PC-9 (cell line): ENCODE measurements around the gene IFITM10. TPM values are rescaled to one million over a fixed set of nuclear protein-coding genes. Genes with fewer than 3 reads are reported as not detected.

Experiments
- BruUV-seq: library from RNA; stranded (reverse); fragments of 400-500 nt; replicated peaks from 2 replicates; lab custom pipeline; 2021; lab: Mats Ljungman, UMichigan
- CTCF ChIA-PET: fragments of 300-600 bp; sonication (Branson Sonifier 250); formaldehyde crosslinking; loops from one replicate; lab custom pipeline; 2022; ENCODE audit warnings: antibody characterized with exemption; lab: Charles Lee
- POLR2A ChIA-PET: fragments of 300-600 bp; sonication (Branson Sonifier 250); formaldehyde crosslinking; loops from one replicate; lab custom pipeline; 2022; ENCODE audit warnings: antibody characterized with exemption; ENCODE audit not compliant: unreplicated experiment; lab: Charles Lee
- DNase-seq, 2 experiments: peaks; one replicate each; pipeline versions ENCODE4 v3.0.0 to v3.0.0-alpha.2; 2015 to 2022; ENCODE audit warnings: mixed read lengths in 1 of 2
- H2AFZ ChIP-seq: fragments of 200-600 bp; sonication (generic); 2 replicates; pipeline ENCODE4 v1.8.1; 2017; ENCODE audit warnings: antibody characterized with exemption
- H3F3A ChIP-seq: fragments of 200-600 bp; sonication (generic); 2 replicates; pipeline ENCODE4 v1.8.1; 2017; ENCODE audit warnings: antibody characterized with exemption, mild to moderate bottlenecking, low read depth; ENCODE audit not compliant: insufficient read depth
- H3K27ac ChIP-seq: fragments of 200-600 bp; sonication (generic); 2 replicates; pipeline ENCODE4 v1.6.1; 2016; ENCODE audit warnings: mixed run types
- H3K27me3 ChIP-seq: fragments of 200-600 bp; sonication (generic); 2 replicates; pipeline ENCODE4 v1.6.1; 2016; ENCODE audit warnings: low read depth, mixed run types; ENCODE audit not compliant: insufficient read depth
- H3K36me3 ChIP-seq: fragments of 200-600 bp; sonication (generic); 2 replicates; pipeline ENCODE4 v1.6.1; 2016; ENCODE audit warnings: low read depth, mixed run types
- H3K4me1 ChIP-seq: fragments of 200-600 bp; sonication (generic); replicated peaks from 2 replicates; pipeline ENCODE4 v1.6.1; 2016; ENCODE audit warnings: mixed run types; ENCODE audit not compliant: insufficient read depth
- H3K4me2 ChIP-seq: fragments of 200-600 bp; sonication (generic); 2 replicates; pipeline ENCODE4 v1.6.1; 2017; ENCODE audit warnings: mixed run types
- H3K4me3 ChIP-seq: fragments of 200-600 bp; sonication (generic); 2 replicates; pipeline ENCODE4 v1.6.1; 2016; ENCODE audit warnings: mixed run types
- H3K79me2 ChIP-seq: fragments of 200-600 bp; sonication (generic); 2 replicates; pipeline ENCODE4 v1.6.1; 2017; ENCODE audit warnings: low read depth, mixed run types
- H3K9me2 ChIP-seq: fragments of 200-600 bp; sonication (generic); 2 replicates; pipeline ENCODE4 v1.8.1; 2017; ENCODE audit warnings: mild to moderate bottlenecking; ENCODE audit not compliant: insufficient read depth
- H3K9me3 ChIP-seq: fragments of 200-600 bp; sonication (generic); 2 replicates; pipeline ENCODE4 v1.8.1; 2016; ENCODE audit warnings: low read depth; ENCODE audit not compliant: insufficient read depth
- H4K20me1 ChIP-seq: fragments of 200-600 bp; sonication (generic); 2 replicates; pipeline ENCODE4 v1.8.1; 2017; ENCODE audit not compliant: insufficient read depth
- CTCF ChIP-seq: fragments of 200-600 bp; sonication (generic); conservative IDR thresholded peaks from 2 replicates; pipeline ENCODE4 v1.6.1; 2017; ENCODE audit warnings: mixed run types, antibody characterized with exemption, mild to moderate bottlenecking, moderate library complexity
- EZH2 ChIP-seq: fragments of 200-600 bp; sonication (generic); IDR thresholded peaks from 2 replicates; pipeline ENCODE4 v1.8.0; 2017; ENCODE audit warnings: antibody characterized with exemption, low read depth
- intact Hi-C: fragments of 100-400 bp; cut with micrococcal nuclease; formaldehyde crosslinking; loops from one replicate; pipeline ENCODE4 v1.10.0; 2022; ENCODE audit not compliant: unreplicated experiment
- total RNA-seq: library from RNA; stranded (reverse); gene quantifications from 2 replicates; pipeline ENCODE4 v1.2.3, GENCODE V29; 2021

Gene IFITM10
- total RNA-seq, 1 experiment from 2014 or later = 5.5 TPM

- BruUV-seq = no TSS peak
- no peak overlapping the region for H3K4me2 ChIP-seq
- no peaks in the 10 kb centered on the region for H4K20me1 ChIP-seq
- intact Hi-C loops = no loop called here
- no peaks in the 10 kb centered on the region for H3K79me2 ChIP-seq
- H3K36me3 ChIP-seq = 0 out of 2 replicates have a peak, but pooled peaks cover 4% of the 10 kb centered on the region
- H3F3A ChIP-seq = peaks cover 9% of the 10 kb centered on the region
- TF ChIP-seq EZH2 (no peak), CTCF (no peak)
- no peak for DNase-seq
- H3K4me1 ChIP-seq = no peaks in the 10 kb centered on the region
- POLR2A ChIA-PET = interaction anchor here (0.5 kb wide), 1 partner anchor 98 kb away, joined by 3 read pairs; no protein-coding TSS in a partner anchor
- no peaks in the 10 kb centered on the region for H3K27me3 ChIP-seq
- no peaks in the 10 kb centered on the region for H3K9me2 ChIP-seq
- H3K9me3 ChIP-seq = no peaks in the 10 kb centered on the region
- H3K4me3 ChIP-seq = no peak overlapping the region
- CTCF ChIA-PET = no interaction called here
- no peak overlapping the region for H3K27ac ChIP-seq
- no peak overlapping the region for H2AFZ ChIP-seq
These were observed 590 bp upstream of the IFITM10 start for GRCh38 chr11:1750840-1751530.

- Histone ChIP-seq H3K9me2 (no peaks in the 10 kb centered on the region), H3K4me1 (no peaks in the 10 kb centered on the region), H2AFZ (no peak overlapping the region), H3K4me3 (no peak overlapping the region), H4K20me1 (no peaks in the 10 kb centered on the region), H3K27me3 (no peaks in the 10 kb centered on the region), H3K79me2 (no peaks in the 10 kb centered on the region), H3K27ac (no peak overlapping the region), H3K36me3 (no peaks in the 10 kb centered on the region), H3K9me3 (no peaks in the 10 kb centered on the region), H3K4me2 (no peak overlapping the region), H3F3A (peaks cover 16% of the 10 kb centered on the region)
- DNase-seq = no peak
- POLR2A ChIA-PET = interaction anchor here (0.7 kb wide), 2 partner anchors 23 to 56 kb away, joined by 3 to 4 read pairs; no protein-coding TSS in a partner anchor
- CTCF ChIA-PET = no interaction called here
- TF ChIP-seq EZH2 (no peak), CTCF (no peak)
- intact Hi-C loops = no loop called here
- no TSS peak for BruUV-seq
These were observed 722 bp downstream of the IFITM10 start for GRCh38 chr11:1749395-1750351.

GRCh38 chr11:1748636-1749394 is 1.6 kb downstream of the IFITM10 start:
- no peaks in the 10 kb centered on the region for H3K9me2 ChIP-seq
- H3K4me1 ChIP-seq = no peaks in the 10 kb centered on the region
- peaks cover 16% of the 10 kb centered on the region for H3F3A ChIP-seq
- no peaks in the 10 kb centered on the region for H3K36me3 ChIP-seq
- H3K27ac ChIP-seq = no peak overlapping the region
- H3K27me3 ChIP-seq = no peaks in the 10 kb centered on the region
- no peak for TF ChIP-seq CTCF
- TF ChIP-seq EZH2 = no peak
- CTCF ChIA-PET = no interaction called here
- H3K4me2 ChIP-seq = no peak overlapping the region
- no peaks in the 10 kb centered on the region for H3K79me2 ChIP-seq
- no peak overlapping the region for H3K4me3 ChIP-seq
- no peaks in the 10 kb centered on the region for H3K9me3 ChIP-seq
- H2AFZ ChIP-seq = no peak overlapping the region
- POLR2A ChIA-PET = no interaction called here
- BruUV-seq = no TSS peak
- no peaks in the 10 kb centered on the region for H4K20me1 ChIP-seq
- intact Hi-C loops = no loop called here
- DNase-seq = no peak
